ENCODE data around the gene CRYAB.
A peak's percentile ranks its signal among the peaks of the same experiment; 100 is the strongest.
"Not testable (repeated sequence)": the region's sequence is repeated elsewhere in the genome, so short reads cannot be mapped to it uniquely, and the experiment has no call there.

CRYAB gene

DNA sequence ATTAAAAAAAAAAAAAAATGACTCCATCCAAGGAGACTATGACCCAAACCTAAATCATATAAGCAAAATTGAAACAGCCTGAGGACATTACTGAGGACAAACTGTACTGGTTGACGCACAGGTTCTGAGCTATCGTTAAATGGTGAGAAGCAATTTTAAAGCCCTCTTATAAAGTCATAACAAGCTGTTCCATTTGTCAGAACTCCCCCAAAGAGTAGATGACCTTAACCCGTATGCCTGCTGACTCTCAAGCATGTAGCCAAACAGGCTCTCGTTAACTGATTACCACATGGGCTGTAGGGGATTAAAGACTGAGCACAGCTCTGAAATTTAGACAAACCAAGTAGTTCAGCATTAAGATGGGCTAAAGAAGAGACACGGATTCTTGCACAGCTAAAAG lies 2.2 kb downstream of the CRYAB start:
- DNase-seq (ENCODE audit: low read depth in 2 of 2, low spot score in 1 of 2) = no peak

DNA sequence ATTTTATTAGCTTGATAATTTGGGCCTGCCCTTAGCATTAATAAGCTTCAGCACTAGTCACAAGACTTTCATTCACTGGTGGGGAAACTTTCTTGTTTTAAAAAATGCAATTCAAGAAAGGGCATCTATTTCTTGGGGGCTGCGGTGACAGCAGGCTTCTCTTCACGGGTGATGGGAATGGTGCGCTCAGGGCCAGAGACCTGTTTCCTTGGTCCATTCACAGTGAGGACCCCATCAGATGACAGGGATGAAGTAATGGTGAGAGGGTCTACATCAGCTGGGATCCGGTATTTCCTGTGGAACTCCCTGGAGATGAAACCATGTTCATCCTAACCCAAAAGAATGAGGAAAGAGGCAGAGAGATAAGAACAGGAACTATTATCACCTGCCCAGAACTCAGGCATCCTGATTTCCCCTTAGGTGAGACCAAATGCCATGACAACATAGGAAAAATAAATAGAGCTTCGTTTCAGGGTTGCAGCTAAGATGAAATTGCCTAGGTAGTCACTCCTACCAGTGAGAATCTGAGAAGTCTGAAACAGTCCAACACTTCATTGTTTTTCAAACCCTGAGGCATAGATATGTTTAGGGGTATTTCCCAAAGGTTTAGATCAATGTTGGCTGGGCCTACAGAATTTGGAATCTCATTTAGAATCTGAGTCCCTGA lies 2.8 kb downstream of the CRYAB start:
- DNase-seq (ENCODE audit: low read depth in 2 of 2, low spot score in 1 of 2) = no peak

DNA sequence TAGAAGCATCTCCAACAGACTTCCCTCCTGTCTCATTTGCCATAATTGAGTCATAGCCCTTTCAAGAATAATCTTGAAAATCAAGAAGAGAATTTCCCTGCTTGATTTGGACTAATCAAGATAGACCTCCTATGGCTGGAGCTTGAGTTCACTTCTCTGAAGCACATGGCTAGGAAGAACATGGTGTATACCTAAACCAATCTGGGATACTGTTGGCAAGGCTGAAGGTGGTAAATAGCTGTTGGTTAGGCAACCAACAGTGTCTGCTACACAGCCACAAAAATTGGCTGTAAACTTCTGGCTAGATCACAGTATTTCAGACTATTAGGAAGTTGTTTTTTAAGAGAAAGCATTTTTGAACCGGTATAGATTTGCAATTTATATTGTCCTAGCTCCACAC lies 4.9 kb downstream of the CRYAB start:
- no peak for DNase-seq (ENCODE audit: low read depth in 2 of 2, low spot score in 1 of 2)

DNA sequence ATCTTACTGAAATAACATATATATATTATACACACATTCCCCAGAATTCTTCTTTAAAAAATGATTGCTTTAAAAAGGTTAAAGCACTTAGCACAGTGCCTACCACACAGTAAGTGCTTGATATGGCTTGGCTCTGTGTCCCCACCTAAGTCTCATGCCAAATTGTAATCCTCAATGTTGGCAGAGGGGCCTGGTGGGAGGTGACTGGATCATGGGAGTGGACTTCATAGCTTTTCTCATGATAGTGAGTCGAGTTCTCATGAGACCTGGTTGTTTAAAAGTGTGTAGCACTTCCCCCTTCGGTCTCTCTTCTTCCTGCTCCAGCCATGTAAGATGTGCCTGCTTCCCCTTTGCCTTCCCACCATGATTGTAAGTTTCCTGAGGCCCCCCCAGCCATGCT lies 6.2 kb downstream of the CRYAB start:
- no peak for DNase-seq (ENCODE audit: low read depth in 2 of 2, low spot score in 1 of 2)

DNA sequence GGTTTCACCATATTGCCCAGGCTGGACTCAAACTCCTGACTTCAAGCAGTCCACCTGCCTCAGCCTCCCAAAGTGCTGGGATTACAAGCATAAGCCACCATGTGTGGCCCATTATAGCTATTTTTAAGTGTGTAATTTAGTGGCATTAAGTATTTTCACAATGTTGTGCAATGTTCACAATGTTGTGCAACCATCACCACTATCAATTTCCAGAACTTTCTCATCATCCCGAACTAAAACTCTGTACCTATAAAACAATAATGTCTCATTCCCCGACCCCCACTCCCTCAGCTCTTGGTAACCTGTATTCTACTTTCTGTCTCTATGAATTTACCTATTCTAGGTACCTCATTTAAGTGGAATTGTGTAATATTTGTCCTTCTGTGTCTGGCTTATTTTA lies 24.7 kb downstream of the CRYAB start:
- DNase-seq (ENCODE audit: low read depth in 2 of 2, low spot score in 1 of 2) = no peak

DNA sequence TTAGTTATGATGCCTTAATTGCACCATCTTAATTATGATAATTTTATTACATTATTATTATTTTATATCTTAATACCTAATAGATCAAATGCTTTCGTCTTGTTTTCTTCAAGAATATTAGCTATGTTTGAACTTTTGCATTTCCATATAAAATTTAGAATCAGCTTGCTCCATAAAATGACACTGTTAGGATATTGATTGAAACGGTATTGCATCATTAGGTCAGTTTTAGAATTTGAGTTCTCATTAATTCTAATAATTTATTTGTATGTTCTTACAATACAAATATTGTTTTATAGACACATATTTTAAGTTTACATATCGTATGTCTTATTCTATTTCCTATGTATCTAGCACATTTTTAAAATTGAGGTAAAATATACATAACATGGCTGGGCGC lies 25.5 kb downstream of the CRYAB start:
- no peak for DNase-seq (ENCODE audit: low read depth in 2 of 2, low spot score in 1 of 2)

DNA sequence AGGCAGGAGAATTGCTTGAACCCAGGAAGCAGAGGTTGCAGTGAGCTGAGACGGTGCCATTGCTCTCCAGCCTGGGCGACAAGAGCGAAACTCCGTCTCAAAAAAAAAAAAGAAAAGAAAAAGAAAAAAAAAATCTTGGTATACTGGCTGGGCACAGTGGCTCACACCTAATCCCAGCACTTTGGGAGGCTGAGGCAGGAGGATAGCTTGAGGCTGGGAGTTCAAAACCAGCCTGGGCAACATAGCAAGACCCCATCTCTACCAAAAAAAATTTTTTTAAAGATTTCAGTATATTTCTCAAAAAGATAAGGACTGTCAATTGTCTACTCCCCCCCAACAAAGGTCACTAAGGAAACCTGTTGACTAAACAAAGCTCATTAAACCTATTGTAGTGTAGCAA lies 26.5 kb downstream of the CRYAB start:
- DNase-seq (ENCODE audit: low read depth in 2 of 2, low spot score in 1 of 2) = not testable (repeated sequence)

DNA sequence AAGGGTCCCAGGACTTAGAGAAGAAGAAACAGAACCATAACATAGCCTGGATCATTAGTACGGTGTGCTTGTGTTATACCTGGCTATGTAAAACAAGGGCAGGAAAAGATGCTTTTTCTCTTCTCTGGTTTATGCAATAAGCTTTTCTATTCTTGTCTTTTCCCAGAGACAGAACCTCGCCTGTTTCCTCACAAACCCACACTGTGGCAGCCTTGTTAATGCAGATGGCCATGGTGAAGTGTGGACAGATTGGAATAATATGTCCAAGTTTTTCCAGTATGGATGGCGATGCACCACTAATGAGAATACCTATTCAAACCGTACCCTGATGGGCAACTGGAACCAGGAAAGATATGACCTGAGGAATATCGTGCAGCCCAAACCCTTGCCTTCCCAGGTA lies 29.4 kb downstream of the CRYAB start:
- no peak for DNase-seq (ENCODE audit: low read depth in 2 of 2, low spot score in 1 of 2)

DNA sequence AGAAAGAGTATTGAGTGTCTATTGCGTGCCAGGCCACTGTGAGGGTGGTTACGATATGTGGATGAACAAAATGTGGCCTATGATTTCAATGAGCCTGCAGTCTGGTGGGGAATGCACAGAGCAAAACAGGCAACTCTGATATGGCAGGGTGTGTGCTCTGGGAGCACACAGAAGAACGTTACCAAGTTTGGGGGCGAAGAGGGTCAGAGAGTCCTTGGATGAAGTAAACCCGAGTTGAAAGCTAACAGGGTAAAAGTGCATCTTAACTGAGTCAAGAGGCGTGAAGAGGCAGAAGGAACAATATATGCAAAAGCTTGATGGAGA lies 32.0 kb downstream of the CRYAB start:
- DNase-seq (ENCODE audit: low read depth in 2 of 2, low spot score in 1 of 2) = no peak

DNA sequence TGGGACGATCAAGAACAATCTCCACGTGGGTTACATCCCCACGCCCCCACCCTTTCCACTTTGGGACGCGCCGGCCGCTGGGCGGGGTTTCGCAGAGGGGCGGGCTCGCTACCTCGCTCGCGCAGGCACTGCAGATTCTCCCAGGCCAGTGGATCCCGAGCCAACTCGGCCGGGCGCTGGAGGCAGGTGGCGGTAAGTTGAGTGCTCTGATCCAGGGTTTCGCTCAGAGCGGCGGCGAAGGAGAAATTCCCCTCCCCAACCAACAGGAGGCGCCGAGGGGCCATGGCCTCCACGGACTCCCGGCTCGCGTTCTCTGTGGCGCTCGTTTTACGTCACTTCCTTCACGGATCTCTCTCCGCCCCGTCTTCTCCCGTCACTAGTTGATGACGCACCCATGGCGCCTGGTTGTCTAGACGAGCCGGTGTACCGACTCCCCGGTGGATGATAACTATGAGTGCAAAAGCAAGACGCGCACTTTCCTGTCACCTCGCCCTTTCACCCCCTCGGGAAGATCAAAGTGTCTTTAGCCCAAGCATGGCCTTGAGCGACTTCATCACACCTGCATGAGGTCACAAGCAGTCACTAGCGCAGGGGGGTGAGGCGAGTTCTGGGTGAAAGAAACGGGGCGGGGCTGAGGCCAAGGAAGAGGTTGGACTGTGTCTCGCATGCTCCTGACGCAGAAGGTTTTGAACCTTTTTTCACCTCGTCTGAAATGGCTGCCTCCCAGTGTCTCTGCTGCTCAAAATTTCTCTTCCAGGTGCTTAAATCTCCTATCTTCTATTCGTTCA lies 32.5 kb downstream of the CRYAB start, which contains the start of the genes CFAP68 and FDXACB1:
Gene CFAP68, plus strand, starts transcription at position 693 of the 788 bp plus-strand sequence. Its CDS starts 20 bp downstream, at position 713.
Gene FDXACB1, minus strand, starts transcription at position 317 of the 788 bp plus-strand sequence. Its CDS starts 33 bp downstream, at position 284.
- peak; percentile 90 for DNase-seq (ENCODE audit: low read depth in 2 of 2, low spot score in 1 of 2)

DNA sequence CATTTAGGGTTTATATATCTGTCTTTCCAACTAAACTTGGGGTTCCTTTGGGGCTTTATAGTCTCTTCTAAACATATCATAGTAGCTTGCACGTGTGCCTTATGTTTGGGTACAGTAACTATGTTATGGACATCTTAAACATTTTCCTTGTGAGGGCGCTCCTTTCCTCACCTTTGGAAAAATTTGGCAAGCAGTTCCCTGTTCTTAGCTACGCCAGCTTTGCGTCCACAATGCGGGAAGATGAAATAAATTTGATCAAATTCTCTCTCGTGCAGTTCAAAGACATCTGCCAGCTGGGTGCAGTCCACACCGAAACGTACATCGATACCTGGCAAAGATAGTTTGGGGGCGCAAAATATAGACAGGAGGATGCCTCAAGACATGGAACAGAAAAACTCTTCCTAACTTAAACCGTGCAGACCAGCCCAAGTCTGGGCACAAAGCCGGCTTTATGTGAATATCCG lies 33.2 kb downstream of the CRYAB start:
- DNase-seq (ENCODE audit: low read depth in 2 of 2, low spot score in 1 of 2) = no peak

DNA sequence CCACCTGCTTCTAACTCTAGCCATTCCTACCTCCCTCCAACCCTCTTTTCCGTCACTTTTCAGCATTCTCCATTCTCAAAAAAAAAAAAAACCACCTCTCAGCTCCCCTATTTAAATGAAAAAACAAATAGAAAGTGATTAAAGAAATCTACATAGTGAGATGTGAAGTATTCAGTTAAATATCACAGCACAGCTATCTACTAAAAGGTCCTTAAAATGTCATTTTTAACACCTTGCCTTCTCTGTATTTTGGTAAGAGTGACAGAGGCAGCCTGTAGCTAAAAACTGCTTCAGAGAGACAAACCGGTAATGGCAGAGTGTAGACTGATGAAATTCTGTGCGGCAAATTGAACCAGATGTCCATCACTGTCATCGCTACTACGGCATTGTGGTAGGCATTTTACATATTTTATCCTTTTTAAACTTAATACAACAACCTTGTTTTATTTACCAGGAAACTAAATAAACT lies 39.8 kb downstream of the CRYAB start:
- DNase-seq (ENCODE audit: low read depth in 2 of 2, low spot score in 1 of 2) = no peak

DNA sequence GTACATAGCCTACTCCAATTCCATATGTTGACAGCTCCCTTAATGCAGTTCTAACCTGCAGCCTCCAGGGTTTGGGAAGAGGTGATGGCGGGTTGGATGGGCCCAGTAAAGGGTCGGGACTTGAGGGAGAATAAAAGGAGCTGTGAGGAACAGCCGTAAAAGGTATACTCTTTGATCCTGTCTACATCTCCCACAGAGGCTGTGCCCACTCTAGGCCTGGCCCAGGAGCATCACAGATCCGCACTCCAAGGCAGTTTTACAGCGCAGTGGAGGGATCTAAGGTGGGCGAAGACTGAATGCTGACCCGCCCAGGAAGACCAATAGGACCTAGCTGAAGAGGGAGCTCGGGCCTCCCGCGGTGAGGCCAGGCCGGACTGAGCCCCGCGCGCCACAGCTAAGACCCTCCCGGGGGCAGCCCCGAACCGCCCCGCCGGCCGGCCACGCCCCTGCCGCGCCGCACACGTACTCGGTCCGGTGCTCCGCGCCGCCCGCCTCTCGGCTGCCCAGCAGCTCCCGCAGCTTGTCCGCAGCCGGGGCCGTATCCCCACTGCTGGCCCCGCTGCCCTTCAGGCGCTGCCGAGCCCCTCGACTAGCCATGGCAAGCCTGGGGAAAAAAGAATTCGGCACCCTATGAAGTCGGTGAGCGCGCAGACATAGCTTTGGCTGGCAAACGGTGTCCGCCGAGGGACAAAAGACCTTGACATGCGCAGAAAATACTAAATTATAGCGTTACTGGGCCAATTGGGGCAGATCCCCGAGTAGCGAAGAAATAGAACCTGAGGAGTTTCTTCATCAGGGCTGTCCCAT lies 40.5 kb downstream of the CRYAB start, which contains the start of gene ALG9:
Gene ALG9, minus strand, starts transcription at position 696 of the 807 bp plus-strand sequence. Its CDS starts 99 bp downstream, at position 597.
- DNase-seq (ENCODE audit: low read depth in 2 of 2, low spot score in 1 of 2) = peak; percentile 75 to 78

DNA sequence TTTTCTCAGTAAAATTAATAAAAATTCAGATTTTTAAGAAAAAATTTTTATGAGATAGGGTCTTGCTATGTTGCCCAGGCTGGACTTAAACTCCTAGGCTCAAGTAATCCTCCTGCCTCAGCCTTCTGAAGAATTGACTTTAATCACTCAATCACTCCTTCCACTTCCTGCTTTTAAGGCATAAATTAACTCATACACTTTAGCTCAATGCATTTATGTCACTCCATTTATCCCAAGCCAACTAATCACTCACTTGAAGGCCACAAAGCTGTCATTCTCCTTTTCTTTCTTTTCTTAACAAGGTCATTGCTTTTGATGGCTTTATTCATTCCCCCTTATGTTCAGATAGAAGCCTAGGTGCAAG lies 41.1 kb downstream of the CRYAB start:
- no peak for DNase-seq (ENCODE audit: low read depth in 2 of 2, low spot score in 1 of 2)

DNA sequence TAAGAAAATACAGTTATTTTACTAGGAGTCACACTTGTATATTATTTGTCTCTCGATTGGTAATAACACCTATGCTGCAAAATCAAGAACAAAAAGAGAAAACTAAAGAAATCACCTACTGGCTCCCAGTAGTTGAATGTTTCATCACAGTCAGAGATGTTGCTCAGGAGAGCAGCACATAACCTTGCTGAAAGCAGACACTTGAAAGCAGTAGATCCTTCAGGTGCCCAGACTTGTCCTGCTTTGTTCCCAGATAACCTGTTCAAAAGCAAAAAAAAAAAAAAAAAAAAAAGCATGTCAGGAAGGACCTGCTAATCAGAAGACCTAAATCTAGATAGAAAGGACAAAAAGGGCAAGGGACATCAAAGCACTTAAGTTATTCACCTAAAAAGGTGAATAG lies 41.5 kb downstream of the CRYAB start:
- DNase-seq (ENCODE audit: low read depth in 2 of 2, low spot score in 1 of 2) = no peak

DNA sequence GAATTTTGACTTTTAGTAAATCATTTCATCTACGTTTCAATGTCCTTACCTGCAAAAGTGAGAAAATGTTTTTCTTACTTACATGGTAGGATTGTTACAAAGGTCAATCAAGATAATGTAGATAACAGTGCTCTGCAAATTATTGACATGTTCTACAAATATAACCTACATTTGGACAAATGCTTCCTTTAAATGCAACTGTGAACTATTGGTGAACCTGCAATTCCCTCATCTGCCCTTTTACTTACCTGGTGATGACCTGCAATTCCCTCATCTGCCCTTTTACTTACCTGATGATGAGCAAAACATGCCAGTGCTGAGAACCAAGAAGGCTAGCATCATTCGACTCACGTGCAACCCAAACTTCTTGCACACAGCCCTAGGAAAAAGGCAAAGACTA lies 51.3 kb downstream of the CRYAB start:
- no peak for DNase-seq (ENCODE audit: low read depth in 2 of 2, low spot score in 1 of 2)

Data from stimulated activated CD8-positive, alpha-beta memory T cell treated with anti-CD3 and anti-CD28 coated beads, Interleukin-4, amount 100 ng/mL, for 1 hour (primary cell).